ENCODE data around the gene GNAZ. TPM values are rescaled to one million over a fixed set of nuclear protein-coding genes. Genes with fewer than 3 reads are reported as not detected.

The GNAZ gene
- total RNA-seq, 1 experiment from 2014 or later, result 1.2 TPM

DNA sequence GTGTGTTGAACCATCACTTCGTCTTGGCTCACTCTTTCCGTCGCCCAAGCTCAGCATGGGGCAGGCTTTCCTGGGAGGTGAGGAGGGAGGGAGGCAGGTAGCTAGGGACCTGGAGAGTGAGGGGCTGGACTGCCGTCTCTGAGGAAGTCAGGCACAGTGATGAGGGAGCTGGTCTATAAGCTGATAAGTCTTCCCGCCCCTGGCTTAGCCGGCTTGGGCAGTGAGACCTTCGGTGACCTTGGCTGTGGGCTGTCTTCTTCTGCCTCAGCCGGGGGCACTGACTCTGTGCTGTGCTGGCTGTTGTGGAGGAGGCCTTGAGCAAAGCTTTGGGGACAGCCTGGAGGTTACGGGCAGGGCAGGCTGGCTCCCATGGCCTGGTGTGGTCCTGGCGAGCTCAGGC lies 18.7 kb downstream of the GNAZ start:
- no peaks in the 10 kb centered on the region for H3K4me1 ChIP-seq (replicated peaks; ENCODE audit: insufficient read depth)

DNA sequence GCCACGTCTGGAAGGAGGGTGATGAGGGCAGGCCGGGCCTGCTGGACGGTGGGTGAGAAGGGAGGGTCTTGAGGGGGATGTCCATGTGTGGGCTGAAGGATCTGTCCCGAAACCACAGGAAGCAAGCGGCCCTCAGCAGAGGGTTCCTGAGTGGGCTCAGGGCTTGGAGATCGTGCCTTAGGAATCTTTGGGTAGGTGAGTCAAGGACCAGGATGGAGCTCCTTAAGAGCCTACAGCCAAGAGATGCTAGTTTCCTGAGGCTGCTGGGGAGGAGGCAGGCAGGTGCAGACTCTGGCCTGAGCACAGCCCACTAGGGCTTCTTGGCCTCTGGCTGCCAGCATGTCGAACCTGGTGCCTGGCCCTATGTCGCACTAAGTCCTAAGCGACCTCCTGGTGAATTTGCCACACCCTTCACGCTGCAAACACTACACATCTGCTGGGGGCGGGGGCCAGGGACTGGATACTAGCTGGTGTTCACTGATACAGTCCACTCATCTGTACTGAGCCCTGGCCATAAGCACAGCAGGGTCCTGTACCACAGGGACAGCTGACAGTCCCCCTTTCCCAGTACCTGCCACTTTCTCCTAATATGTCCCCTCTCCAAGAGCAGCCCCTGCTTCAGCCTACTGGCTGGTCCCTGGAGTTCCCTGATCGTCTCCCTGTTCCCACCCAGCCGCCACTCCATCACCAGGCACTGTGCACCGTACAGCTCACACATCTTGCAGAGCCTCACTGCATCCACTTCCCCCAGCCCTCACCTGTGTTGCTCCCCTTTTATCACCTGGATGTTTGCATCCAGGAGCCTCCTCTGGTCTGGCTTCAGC lies 19.5 kb downstream of the GNAZ start:
- no peak for DNase-seq
- TF ChIP-seq, protein P1, sequence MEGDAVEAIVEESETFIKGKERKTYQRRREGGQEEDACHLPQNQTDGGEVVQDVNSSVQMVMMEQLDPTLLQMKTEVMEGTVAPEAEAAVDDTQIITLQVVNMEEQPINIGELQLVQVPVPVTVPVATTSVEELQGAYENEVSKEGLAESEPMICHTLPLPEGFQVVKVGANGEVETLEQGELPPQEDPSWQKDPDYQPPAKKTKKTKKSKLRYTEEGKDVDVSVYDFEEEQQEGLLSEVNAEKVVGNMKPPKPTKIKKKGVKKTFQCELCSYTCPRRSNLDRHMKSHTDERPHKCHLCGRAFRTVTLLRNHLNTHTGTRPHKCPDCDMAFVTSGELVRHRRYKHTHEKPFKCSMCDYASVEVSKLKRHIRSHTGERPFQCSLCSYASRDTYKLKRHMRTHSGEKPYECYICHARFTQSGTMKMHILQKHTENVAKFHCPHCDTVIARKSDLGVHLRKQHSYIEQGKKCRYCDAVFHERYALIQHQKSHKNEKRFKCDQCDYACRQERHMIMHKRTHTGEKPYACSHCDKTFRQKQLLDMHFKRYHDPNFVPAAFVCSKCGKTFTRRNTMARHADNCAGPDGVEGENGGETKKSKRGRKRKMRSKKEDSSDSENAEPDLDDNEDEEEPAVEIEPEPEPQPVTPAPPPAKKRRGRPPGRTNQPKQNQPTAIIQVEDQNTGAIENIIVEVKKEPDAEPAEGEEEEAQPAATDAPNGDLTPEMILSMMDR (conservative IDR thresholded peaks at IDR 0.05), result no peak
- TF ChIP-seq EZH2 (IDR thresholded peaks at IDR 0.05; ENCODE audit: low read depth), result no peak
- H3K9me2 ChIP-seq (ENCODE audit: insufficient read depth), result no peaks in the 10 kb centered on the region
- no TSS peak for BruUV-seq (replicated peaks)
- H2AFZ ChIP-seq, result no peak overlapping the region
- H3K27ac ChIP-seq, result no peak overlapping the region
- H4K20me1 ChIP-seq (ENCODE audit: insufficient read depth), result no peaks in the 10 kb centered on the region
- H3K27me3 ChIP-seq (ENCODE audit: insufficient read depth, low read depth), result peaks cover 14% of the 10 kb centered on the region; the same call in 1 of the 2 replicates
- ChIA-PET CTCF (no interaction called here), POLR2A (ENCODE audit: unreplicated experiment) (no interaction called here)
- H3K4me1 ChIP-seq (replicated peaks; ENCODE audit: insufficient read depth), result no peaks in the 10 kb centered on the region
- H3K4me3 ChIP-seq, result no peak overlapping the region
- H3K9me3 ChIP-seq (ENCODE audit: insufficient read depth, low read depth), result no peaks in the 10 kb centered on the region
- H3K36me3 ChIP-seq (ENCODE audit: low read depth), result no peaks in the 10 kb centered on the region
- no peaks in the 10 kb centered on the region for H3K79me2 ChIP-seq (ENCODE audit: low read depth)
- H3K4me2 ChIP-seq, result no peak overlapping the region
- intact Hi-C loops (cut with micrococcal nuclease; ENCODE audit: unreplicated experiment), result no loop called here
- no peaks in the 10 kb centered on the region for H3F3A ChIP-seq (ENCODE audit: insufficient read depth, low read depth)

More for the DNA sequence above, 18.7 kb downstream of the GNAZ start:
- ChIA-PET CTCF (no interaction called here), POLR2A (ENCODE audit: unreplicated experiment) (no interaction called here)
- intact Hi-C loops (cut with micrococcal nuclease; ENCODE audit: unreplicated experiment), result no loop called here
- Histone ChIP-seq H3F3A (ENCODE audit: insufficient read depth, low read depth) (no peaks in the 10 kb centered on the region), H3K4me2 (no peak overlapping the region), H3K9me2 (ENCODE audit: insufficient read depth) (no peaks in the 10 kb centered on the region), H3K4me3 (no peak overlapping the region), H3K9me3 (ENCODE audit: insufficient read depth, low read depth) (no peaks in the 10 kb centered on the region), H4K20me1 (ENCODE audit: insufficient read depth) (no peaks in the 10 kb centered on the region), H3K79me2 (ENCODE audit: low read depth) (no peaks in the 10 kb centered on the region), H3K27me3 (ENCODE audit: insufficient read depth, low read depth) (peaks cover 14% of the 10 kb centered on the region), H2AFZ (no peak overlapping the region), H3K36me3 (ENCODE audit: low read depth) (no peaks in the 10 kb centered on the region), H3K27ac (no peak overlapping the region)
- TF ChIP-seq, protein P1 (conservative IDR thresholded peaks at IDR 0.05), result no peak
- TF ChIP-seq EZH2 (IDR thresholded peaks at IDR 0.05; ENCODE audit: low read depth), result no peak
- no TSS peak for BruUV-seq (replicated peaks)
- DNase-seq, result no peak

DNA sequence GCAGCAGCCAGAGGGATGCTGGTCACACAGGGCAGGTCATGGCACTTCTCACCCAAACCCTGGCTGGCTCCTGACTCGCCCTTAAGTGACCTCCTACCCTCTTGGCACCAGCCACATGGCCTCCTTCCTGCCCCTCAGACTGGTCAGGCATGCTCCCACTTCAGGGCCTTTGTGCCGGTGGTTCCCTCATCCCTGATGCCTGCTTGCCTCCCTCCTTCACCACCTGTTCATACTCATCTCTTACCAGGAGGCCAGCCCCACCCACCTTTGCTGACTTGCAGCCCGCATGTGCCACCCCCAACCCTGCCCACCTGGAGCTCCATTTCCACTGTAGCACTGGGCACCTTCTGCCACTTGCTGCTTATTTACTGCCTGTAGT lies 20.1 kb downstream of the GNAZ start:
- H3K27ac ChIP-seq, result no peak overlapping the region
- POLR2A ChIA-PET (ENCODE audit: unreplicated experiment), result no interaction called here
- intact Hi-C loops (cut with micrococcal nuclease; ENCODE audit: unreplicated experiment), result no loop called here

More for the DNA sequence above, 20.1 kb downstream of the GNAZ start:
- no peak for DNase-seq
- H2AFZ ChIP-seq, result no peak overlapping the region
- H3K4me3 ChIP-seq, result no peak overlapping the region
- H3K9me2 ChIP-seq (ENCODE audit: insufficient read depth), result no peaks in the 10 kb centered on the region
- no peaks in the 10 kb centered on the region for H4K20me1 ChIP-seq (ENCODE audit: insufficient read depth)
- H3K9me3 ChIP-seq (ENCODE audit: insufficient read depth, low read depth), result no peaks in the 10 kb centered on the region
- no peaks in the 10 kb centered on the region for H3K4me1 ChIP-seq (replicated peaks; ENCODE audit: insufficient read depth)
- H3K36me3 ChIP-seq (ENCODE audit: low read depth), result no peaks in the 10 kb centered on the region
- CTCF ChIA-PET, result no interaction called here
- no TSS peak for BruUV-seq (replicated peaks)
- H3K27me3 ChIP-seq (ENCODE audit: insufficient read depth, low read depth), result peaks cover 14% of the 10 kb centered on the region; the same call in 1 of the 2 replicates
- H3K4me2 ChIP-seq, result no peak overlapping the region
- TF ChIP-seq, protein P1 (conservative IDR thresholded peaks at IDR 0.05), result no peak
- no peak for TF ChIP-seq EZH2 (IDR thresholded peaks at IDR 0.05; ENCODE audit: low read depth)
- no peaks in the 10 kb centered on the region for H3F3A ChIP-seq (ENCODE audit: insufficient read depth, low read depth)
- H3K79me2 ChIP-seq (ENCODE audit: low read depth), result no peaks in the 10 kb centered on the region
